Ishikawa (cell line): ENCODE data around the gene TGFB1.

Experiments
- CEBPB ChIP-seq: IDR thresholded peaks from 2 replicates; pipeline ENCODE4 v1.6.1; 2012
- CREB1 ChIP-seq: IDR thresholded peaks from 2 replicates; pipeline ENCODE4 v1.6.1; 2012; ENCODE audit warnings: low read depth
- EGR1 ChIP-seq: IDR thresholded peaks from 2 replicates; pipeline ENCODE4 v1.6.1; 2012
- EP300 ChIP-seq: IDR thresholded peaks from 2 replicates; pipeline ENCODE4 v1.6.1; 2012; ENCODE audit warnings: borderline replicate concordance
- FOXM1 ChIP-seq: IDR thresholded peaks from 2 replicates; pipeline ENCODE4 v1.6.1; 2012; ENCODE audit warnings: low read depth, borderline replicate concordance
- NFIC ChIP-seq: IDR thresholded peaks from 2 replicates; pipeline ENCODE4 v1.6.1; 2012
- RAD21 ChIP-seq: IDR thresholded peaks from 2 replicates; pipeline ENCODE4 v1.6.1; 2012; ENCODE audit warnings: low read depth
- TAF1 ChIP-seq: IDR thresholded peaks from 2 replicates; pipeline ENCODE4 v1.6.1; 2012; ENCODE audit warnings: low read depth, mild to moderate bottlenecking
- TCF12 ChIP-seq: IDR thresholded peaks from 2 replicates; pipeline ENCODE4 v1.6.1; 2012; ENCODE audit warnings: low read depth
- TEAD4 ChIP-seq: IDR thresholded peaks from 2 replicates; pipeline ENCODE4 v1.6.1; 2012
- YY1 ChIP-seq: IDR thresholded peaks from 2 replicates; pipeline ENCODE4 v1.6.1; 2012; ENCODE audit warnings: low read depth
- ZBTB7A ChIP-seq: IDR thresholded peaks from 2 replicates; pipeline ENCODE4 v1.6.1; 2012; ENCODE audit warnings: low read depth
- TF ChIP-seq, protein P1 (sequence below): IDR thresholded peaks from 2 replicates; pipeline ENCODE4 v1.6.1; 2012; ENCODE audit warnings: low read depth, mild to moderate bottlenecking
- TF ChIP-seq, protein P2 (sequence below): IDR thresholded peaks from 2 replicates; pipeline ENCODE4 v1.6.1; 2012
- TF ChIP-seq, protein P3 (sequence below): IDR thresholded peaks from 2 replicates; pipeline ENCODE4 v1.6.1; 2012

Gene TGFB1

GRCh38 chr19:41320568-41320967, 33.2 kb downstream of the TGFB1 start:
- no peak for TF ChIP-seq TCF12
- TF ChIP-seq FOXM1, result no peak
- TF ChIP-seq YY1, result no peak
- TF ChIP-seq TEAD4, result no peak
- TF ChIP-seq CREB1, result no peak
- no peak for TF ChIP-seq EP300
- TF ChIP-seq, protein P1, sequence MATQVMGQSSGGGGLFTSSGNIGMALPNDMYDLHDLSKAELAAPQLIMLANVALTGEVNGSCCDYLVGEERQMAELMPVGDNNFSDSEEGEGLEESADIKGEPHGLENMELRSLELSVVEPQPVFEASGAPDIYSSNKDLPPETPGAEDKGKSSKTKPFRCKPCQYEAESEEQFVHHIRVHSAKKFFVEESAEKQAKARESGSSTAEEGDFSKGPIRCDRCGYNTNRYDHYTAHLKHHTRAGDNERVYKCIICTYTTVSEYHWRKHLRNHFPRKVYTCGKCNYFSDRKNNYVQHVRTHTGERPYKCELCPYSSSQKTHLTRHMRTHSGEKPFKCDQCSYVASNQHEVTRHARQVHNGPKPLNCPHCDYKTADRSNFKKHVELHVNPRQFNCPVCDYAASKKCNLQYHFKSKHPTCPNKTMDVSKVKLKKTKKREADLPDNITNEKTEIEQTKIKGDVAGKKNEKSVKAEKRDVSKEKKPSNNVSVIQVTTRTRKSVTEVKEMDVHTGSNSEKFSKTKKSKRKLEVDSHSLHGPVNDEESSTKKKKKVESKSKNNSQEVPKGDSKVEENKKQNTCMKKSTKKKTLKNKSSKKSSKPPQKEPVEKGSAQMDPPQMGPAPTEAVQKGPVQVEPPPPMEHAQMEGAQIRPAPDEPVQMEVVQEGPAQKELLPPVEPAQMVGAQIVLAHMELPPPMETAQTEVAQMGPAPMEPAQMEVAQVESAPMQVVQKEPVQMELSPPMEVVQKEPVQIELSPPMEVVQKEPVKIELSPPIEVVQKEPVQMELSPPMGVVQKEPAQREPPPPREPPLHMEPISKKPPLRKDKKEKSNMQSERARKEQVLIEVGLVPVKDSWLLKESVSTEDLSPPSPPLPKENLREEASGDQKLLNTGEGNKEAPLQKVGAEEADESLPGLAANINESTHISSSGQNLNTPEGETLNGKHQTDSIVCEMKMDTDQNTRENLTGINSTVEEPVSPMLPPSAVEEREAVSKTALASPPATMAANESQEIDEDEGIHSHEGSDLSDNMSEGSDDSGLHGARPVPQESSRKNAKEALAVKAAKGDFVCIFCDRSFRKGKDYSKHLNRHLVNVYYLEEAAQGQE, result no peak
- TF ChIP-seq, protein P2, sequence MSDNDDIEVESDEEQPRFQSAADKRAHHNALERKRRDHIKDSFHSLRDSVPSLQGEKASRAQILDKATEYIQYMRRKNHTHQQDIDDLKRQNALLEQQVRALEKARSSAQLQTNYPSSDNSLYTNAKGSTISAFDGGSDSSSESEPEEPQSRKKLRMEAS, result no peak
- no peak for TF ChIP-seq RAD21
- no peak for TF ChIP-seq TAF1
- TF ChIP-seq EGR1, result no peak
- no peak for TF ChIP-seq ZBTB7A
- no peak for TF ChIP-seq NFIC
- TF ChIP-seq, protein P3, sequence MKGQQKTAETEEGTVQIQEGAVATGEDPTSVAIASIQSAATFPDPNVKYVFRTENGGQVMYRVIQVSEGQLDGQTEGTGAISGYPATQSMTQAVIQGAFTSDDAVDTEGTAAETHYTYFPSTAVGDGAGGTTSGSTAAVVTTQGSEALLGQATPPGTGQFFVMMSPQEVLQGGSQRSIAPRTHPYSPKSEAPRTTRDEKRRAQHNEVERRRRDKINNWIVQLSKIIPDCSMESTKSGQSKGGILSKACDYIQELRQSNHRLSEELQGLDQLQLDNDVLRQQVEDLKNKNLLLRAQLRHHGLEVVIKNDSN, result no peak
- TF ChIP-seq CEBPB, result no peak

DNA sequence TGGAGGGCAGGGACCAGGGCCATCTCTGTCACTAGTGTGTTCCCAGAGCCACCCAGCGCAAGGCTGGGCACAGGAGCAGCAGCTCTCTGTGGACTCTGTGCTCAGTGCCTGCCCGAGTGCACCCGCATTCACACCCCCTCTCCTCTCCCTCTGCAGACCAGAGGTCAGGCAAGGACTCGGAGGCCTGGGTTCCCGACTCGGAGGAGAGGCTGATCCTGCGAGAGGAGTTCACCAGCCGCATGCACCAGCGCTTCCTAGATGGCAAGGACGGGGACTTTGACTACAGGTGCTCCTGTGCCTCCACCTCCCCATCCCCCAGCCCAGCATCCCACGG, 33.6 kb downstream of the TGFB1 start:
- TF ChIP-seq, protein P3, result no peak
- no peak for TF ChIP-seq EP300
- no peak for TF ChIP-seq TEAD4
- TF ChIP-seq, protein P1, result no peak

GRCh38 chr19:41319500-41320184, 34.1 kb downstream of the TGFB1 start:
- TF ChIP-seq, protein P3, result no peak
- no peak for TF ChIP-seq TEAD4

GRCh38 chr19:41318696-41319499, 34.8 kb downstream of the TGFB1 start:
- TF ChIP-seq, protein P3, result no peak

DNA sequence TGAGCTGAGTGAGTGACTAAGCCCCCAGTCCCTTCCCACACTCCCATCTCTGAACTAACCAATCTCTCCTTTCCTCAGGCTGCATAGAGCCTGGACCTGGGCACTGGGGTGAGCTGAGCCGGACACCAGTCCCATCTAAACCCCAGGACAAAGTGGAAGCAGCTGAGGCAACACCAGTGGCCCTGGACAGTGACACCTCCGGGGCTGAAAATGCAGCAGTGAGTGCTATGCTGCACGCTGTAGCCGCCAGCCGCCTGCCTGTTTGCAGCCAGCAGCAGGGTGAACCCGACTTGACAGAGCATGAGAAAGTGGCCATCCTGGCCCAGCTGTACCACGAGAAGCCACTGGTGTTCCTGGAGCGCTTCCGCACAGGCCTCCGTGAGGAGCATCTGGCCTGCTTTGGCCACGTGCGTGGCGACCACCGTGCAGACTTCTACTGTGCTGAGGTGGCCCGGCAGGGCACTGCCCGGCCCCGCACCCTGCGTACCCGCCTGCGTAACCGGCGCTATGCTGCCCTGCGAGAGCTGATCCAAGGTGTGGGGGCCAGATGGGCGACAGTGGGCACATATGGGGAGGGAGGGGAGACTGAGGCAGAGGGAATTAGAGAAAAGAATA, 37.3 kb downstream of the TGFB1 start:
- TF ChIP-seq, protein P2, result no peak
- no peak for TF ChIP-seq NFIC
- TF ChIP-seq RAD21, result no peak
- TF ChIP-seq TCF12, result no peak
- no peak for TF ChIP-seq EGR1
- no peak for TF ChIP-seq EP300
- TF ChIP-seq FOXM1, result no peak
- no peak for TF ChIP-seq CEBPB
